8988T (cell line): Measurements from ENCODE around the gene CST1.
"Not testable (repeated sequence)": the region's sequence is repeated elsewhere in the genome, so short reads cannot be mapped to it uniquely, and the experiment has no call there.

ENCODE experiments used
- DNase-seq: peaks from one replicate; pipeline ENCODE4 v3.0.0; 2011

CST1 gene

DNA sequence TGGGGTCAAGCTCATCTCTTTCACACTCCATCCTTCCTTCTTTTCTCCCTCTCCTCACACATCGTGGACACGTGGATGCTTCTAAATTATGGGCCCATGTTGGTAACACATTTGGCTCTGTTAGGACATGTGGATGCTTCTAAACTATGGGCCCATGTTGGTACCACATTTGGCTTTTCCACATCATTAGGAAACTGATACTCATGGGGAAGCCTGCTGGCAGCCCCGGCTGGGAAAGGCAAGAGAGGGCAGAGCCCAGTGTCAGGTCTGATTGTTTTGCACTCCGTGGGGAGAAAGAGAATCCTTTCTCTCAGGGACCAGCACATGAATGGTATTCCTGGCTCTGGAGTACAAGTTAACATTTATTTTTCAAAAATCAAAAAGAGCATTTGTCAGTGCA is 4.0 kb upstream of the CST1 start:
- DNase-seq, result no peak

DNA sequence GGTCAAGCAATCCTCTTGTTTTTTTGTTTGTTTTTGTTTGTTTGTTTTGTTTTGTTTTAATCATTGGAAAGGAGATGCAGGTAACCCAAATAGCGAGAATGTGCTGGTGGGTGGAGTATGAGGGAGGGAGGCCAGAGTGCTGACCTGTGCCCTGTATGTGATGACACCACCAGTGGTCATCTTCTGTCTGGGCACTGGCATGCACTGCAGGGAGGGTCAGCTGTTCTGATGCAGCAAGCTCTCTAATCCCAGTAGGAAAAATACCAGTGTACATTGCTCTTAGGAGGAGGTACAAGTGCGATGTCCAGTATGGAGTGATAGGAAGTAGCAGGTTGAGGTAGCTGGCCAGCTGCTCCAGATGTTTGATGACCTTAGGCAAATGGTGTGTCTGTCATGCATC is 2.9 kb upstream of the CST1 start:
- no peak for DNase-seq

DNA sequence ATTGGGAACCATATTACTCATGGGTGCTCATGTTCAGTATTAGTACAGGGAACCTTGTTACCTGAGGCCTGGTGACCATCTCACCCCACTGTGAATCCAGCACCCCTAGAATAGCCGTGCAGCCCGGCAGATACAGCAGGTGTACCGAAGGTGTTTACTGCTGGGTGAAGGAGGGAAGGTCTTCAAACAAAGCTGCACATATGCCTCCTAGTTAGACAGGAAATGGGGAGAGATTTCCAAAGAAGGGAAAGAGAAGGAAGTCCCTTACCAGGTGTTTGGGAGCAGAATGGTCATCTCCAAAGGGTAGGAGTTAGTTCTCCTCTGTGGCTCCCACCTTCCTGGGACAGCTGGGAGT is 2.4 kb upstream of the CST1 start:
- no peak for DNase-seq

DNA sequence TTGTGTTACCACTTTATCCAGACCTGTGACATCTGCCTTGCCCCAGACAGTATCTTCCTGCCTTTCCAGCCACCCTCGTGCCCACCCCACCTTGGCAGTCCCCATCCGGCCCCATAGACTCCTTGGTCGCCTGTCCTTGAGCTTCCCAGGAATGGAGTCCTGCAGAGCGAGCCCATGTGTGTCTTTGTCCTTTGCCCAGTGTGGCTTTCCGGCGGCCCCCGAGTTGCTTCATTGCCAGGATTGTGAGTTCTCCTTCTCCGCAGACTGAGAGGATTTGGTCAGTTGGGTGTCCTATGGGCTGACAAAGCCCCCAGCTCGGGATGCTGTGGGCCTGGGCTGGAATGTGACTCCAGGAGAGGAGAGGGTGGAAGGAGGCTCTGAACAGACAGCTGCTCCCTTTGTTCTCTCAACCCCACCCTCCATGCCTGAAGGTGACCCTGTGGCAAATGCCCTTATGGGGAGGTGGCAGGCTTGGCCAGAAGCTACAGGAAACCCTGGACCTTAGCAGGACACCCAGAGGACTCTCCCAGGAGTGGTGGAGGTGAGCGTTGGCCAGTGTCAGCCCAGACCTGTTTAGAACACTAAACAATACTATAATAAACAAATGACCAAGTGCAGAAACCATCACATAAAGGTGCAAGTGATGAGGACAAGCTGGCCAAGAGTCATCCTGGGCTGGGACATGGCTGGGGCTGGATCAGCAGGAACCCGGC is 1.9 kb upstream of the CST1 start:
- no peak for DNase-seq

DNA sequence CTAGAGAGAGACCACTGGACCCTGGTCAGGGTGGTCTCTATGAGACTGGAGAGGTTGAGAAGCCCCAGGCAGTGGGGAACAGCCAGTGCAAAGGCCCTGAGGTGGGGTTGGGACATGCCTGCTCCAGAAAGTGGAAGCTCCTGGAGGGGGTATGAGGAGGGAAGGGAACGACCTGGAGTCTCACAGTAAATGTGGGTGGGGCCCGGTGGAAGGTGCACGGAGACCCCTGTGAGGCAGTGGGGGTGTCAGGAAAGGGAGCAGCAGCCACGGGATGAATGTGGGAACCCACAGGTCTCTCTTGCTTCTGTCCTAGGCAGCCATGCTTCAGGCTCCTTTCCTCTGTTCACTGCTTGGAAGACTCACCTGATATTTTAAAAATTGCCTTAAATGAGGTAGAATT is 1.3 kb upstream of the CST1 start:
- DNase-seq, result no peak

DNA sequence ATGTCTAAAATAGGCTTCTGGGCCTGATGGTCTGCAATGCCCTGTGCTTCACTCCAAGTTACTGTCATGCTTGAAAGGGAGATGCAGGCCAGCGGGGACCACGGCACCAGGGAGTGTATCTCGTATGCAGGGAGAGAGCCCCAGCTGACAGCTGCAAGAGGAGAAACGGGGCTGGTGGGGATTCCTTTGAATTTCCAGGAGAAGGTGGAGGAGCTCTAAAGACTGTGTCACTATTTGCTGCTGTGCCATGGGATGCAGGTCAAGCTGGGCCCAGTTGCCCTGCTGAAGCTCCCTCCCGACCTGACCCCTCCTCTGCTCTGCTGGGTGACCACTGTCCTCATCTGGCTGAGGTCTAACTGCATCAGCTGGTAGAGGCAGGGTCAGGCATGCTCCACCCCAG is 989 bp downstream of the CST1 start:
- DNase-seq, result no peak

DNA sequence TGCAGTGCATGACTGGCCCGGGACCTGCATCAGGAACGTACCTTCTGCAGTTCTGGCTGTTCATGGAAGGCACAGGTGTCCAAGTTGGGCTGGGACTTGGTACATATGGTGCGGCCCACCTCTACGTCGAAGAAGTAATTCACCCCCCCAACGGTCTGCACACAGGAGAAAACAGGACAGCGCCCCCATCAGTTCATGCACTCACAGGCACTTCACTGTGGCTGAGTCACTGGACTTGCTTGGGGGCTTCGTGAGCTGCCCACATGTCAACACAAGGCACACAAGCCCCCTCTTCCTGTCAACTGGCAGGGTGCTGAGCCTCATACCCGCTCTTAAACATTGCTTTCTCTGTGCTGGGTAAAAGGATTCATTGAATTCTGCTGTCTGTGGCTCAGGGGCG is 1.8 kb downstream of the CST1 start:
- DNase-seq, result not testable (repeated sequence)

DNA sequence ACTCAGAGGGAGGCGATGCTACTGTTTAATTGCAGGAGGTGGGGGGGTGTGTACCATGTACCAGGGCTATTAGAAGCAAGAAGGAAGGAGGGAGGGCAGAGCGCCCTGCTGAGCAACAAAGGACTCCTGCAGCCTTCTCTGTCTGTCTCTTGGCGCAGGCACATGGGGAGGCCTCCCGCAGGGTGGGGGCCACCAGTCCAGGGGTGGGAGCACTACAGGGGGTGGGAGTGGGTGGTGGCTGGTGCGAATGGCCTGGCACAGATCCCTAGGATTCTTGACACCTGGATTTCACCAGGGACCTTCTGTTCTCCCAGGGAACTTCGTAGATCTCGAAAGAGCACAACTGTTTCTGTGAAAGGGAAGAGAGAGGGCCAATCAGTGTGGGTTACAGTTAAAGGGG is 3.2 kb downstream of the CST1 start:
- not testable (repeated sequence) for DNase-seq

DNA sequence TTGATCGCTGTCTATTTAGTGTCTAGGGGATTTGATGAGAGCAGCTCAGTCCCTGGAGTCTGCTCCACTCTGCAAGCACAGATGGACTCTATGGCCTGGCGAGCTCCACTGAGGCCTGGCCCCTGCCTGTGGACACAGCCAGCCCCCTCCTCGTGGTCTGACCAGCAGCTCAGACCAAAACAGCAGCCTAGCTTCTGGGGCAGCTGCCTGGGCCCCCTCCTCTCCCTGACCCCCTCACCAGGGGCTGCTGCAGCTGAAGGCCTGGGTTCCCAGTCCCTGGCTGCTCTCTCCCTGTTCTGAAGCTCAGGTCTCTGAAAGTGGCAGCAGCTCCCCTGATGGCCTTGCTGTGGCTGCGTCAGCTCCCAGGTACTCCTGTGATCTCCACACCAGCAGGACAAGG is 3.6 kb downstream of the CST1 start:
- not testable (repeated sequence) for DNase-seq

DNA sequence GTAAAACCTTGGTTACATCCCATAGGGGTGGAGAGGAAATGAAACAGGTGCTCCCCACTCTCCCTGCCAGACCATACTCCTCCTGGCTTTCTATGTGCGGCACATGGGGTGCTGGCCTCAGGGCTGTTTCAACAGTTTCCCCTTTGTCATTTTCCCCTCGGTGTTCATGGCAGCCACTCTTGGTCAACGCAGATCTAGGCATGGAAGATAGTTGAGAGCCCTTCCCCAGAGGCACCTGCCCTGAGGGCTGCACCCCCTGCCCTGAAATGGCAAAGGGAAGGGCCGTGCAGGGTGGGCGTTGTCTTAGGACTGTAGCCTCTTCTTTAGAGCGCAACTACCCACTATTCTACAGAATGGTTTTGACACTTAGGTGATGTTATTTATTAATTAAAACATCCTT is 4.4 kb downstream of the CST1 start:
- no peak for DNase-seq

DNA sequence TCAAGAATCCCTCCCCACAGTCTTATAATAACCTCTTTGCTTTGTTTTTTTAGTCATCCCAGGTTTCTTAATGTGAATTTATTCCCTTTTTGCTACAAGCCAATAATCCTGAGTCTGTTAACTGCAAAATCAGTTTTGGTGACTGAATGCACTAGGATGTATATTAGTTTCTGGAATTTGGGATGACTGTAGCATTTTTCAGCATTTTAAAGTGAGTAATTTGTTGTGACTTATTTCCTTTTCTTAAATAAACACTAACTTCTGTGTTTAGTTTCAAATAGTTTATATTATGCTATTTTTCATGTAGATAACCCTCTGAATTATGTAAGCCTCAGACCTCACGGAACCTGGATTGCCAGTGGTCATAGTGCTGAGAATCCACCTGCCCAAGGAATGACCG is 5.5 kb downstream of the CST1 start:
- DNase-seq, result no peak

DNA sequence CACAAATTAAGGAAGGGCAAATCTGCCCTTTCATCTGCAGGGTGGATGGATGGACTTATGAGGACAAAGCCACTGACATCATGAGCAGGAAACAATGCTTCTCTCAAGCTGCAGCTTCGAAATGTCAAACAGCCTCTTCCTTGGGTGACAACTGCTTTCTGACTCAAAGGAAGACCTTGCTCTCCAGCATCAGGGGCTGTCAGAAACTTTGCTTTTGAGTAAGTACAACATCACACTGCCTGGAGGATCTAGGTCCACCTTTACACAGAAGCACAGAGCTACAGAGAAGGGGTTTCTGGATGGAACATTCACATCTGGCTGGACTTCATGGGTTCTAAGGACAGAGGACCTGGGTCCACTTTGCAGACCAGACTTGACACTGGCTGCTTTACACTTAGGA is 5.9 kb downstream of the CST1 start:
- DNase-seq, result no peak

DNA sequence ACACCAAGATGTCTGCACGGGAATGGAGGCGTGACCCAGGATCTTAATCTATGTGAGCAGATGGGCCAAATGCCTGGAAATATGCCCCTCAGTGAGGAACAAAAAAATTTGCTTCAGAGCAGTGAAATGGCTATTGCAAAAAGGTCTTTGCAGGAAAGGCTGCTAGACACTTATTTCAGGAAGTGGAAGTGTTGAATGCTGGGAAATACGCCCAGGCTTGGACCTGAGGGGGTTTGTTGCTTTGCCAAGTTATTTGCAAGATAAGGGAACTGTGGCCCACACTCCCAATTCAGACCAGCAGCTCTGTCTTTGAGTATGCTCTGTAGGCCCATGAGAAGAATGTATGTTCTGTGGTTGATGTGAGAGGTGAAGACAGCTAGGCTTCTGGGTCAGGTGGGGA is 15.3 kb downstream of the CST1 start:
- DNase-seq, result not testable (repeated sequence)

DNA sequence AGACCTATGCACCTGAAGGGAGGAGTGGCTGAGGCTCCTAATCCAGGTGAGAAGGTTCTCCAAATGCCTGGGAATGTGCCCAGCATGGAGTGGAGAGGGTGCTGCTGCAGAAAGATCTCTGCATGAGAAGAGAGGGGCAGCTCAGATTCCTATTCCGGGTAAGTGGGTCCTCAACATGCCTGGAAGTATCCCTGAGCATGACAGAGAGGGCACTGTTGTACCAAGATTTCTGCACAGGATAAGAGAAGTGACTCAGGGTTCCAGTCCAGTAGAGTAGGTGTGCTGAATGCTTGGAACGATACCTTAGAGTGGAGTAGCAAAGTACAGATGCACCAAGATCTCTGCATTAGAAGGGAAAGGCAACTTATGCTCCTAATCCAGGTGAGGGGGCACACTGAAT is 15.8 kb downstream of the CST1 start:
- not testable (repeated sequence) for DNase-seq

DNA sequence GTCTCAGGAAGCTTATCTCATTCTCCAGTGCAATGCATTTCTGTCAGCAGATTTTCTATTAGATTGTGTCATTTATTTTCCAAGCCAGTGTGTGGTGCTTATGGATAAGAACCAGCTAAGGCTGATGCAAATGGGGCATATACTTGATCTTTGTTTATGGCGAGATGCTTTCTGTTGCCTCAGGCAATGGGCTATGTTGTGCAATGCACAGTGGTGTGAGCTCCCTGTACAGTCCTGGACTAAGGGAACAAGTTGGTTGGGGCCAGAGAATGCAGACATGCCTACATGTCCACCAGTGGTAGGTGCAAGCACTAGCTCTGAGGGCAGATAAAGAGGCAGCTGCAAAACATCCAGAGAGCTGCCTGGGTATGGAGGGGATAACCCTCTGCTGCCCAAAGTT is 16.3 kb downstream of the CST1 start:
- not testable (repeated sequence) for DNase-seq

DNA sequence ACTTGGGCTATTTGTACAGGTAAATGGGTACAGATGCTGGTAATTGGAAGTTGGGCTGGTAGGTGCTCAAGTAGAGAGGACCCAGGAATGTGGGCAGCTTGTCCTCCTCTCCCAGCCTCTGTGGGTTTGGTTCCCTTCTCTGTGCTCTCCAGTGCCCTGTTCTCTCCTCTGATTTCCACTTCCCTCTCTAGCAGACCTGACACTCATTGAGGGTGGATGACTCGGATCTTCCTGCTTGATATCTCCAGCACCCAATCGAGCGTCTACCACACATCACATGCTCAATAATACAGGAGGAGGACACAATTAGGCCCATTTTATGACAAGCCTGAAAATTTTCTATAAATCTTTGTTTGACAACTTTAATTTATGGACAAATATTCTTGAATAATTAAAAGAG is 23.7 kb downstream of the CST1 start:
- DNase-seq, result no peak

DNA sequence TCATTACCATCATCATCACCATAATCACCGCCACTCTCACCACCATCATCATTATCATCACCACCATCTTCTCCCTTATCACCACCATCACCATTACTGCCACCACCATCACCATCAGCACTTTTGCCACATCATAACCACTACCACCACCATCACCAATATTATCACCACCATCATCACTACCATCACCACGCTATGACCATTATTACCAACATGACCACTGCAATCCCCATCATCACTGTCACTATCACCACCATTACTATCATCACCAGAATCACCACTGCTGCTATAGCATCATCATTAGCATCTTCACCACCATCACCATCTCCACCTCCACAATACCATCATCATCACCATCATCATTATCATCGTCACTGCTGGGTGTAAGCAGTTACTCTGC is 25.6 kb downstream of the CST1 start:
- DNase-seq, result no peak

DNA sequence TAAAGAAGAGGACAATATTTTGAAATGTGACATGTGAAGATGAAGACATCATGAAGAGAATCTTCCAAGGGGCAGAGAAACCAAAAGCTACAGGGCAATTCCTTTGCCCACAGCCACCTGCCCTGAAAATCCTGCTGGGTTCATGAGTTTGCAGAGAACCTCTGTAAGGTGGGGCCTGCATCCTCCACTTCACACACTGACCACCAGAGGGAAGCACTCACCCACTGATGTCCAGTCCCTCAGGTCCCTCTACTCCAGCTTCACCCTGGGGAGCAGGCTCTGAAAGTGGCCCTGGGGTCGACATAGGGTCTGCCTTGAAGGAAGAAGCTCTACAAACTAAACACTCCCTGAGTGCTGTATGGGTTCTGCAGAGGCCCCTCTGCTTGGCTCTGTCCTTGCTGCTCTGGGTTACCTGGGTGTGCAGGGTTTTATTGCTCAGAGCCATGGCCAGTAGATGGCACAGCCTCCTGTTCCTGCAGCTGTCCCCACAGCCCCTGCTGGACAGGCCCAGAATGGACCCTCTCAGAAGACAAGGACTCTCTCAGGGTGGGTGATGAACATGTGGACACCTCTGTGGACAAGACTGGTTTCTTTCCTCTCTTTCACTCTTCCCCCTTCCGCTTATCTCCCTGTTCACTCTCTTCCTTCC is 27.0 kb downstream of the CST1 start:
- DNase-seq, result not testable (repeated sequence)

DNA sequence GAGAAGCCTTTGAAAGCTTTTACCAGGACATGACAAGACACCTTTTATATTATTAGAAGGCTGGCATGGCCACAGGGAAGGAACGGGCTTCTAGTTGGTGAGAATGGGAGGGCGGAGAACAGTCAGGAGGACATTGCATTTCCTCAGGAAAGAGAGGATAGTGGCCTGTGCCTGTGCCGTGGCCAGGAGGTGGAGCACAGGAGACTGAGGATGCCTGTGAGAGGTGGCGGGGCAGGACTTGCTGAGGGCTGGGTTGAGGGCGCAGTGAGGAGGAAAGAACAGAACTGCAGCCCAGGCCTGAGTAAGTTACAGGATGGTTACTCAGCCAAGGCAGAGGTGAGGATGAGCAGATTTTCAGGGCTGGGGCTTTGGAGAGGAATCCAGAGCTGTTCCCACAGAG is 27.9 kb downstream of the CST1 start:
- DNase-seq, result not testable (repeated sequence)

DNA sequence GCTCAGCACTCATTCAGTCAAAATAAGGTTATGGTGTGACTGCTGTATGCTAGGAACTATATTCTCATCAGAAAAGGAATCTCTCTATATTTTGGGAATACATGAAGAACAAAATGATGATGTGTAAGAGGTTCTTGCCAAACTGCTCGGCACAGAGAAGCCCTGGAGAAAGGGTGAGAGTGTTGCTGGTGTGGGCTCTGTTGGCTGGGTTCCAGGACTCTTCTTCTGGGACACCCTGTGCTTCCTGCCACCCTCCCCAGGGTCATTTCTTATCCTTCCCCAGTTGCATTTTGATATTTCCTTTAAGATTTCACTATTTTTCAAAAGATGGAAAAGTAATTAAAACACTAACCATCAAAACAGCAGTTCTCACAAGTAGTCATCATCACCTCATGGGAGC is 28.8 kb downstream of the CST1 start:
- no peak for DNase-seq

DNA sequence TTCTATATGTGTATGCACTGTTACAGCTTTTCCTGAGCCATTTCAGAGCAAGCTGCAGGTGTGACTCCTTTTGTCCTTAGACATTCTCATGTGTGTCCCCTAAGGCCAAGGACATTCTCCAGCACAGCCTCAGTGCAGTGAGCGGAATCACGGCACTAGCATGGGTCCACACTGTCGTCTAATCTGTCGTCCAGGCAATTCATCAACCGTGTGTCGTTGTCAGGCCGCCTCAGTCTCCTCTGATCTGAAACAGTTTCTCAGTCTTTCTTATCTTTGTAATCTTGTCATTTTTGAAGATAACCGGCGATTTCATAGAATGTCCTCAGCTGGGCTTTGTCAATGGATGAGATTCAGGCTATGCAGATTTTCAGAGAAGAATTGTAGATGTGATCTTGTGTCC is 31.4 kb downstream of the CST1 start:
- DNase-seq, result not testable (repeated sequence)

DNA sequence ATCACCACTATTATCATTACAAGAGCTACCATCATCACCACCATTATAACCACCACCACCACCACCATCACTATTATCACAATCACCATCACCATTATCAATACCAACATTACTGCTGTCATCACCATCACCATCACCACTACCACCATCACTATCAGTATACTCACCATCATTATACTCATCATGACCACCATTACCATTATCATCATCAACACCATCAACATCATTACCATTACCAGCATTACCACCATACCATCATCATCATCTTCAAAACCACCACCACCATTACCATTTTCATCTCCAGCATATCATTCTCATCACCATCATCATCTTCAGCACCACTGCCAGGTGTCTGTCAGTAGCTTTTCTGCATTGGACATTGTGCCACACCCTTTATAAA is 39.0 kb downstream of the CST1 start:
- not testable (repeated sequence) for DNase-seq

DNA sequence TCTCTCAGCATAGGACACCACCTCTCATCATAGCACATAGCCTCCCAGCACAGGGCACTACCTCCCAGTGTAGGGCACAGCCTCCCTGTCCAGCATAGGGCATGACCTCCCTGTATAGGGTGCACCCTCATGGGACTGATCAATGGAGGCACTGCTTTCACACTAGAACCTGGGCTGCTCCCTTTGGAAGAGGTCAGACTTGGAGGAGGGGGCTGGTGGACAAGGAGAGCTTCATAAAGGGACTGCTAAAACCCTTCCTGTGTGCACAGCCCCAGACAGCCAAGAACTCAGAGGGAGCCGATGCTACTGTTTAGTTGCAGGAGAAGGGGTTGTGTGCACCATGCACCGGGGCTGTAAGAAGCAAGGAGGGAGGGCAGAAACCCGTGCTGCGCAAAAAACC is 40.0 kb downstream of the CST1 start:
- DNase-seq, result no peak

DNA sequence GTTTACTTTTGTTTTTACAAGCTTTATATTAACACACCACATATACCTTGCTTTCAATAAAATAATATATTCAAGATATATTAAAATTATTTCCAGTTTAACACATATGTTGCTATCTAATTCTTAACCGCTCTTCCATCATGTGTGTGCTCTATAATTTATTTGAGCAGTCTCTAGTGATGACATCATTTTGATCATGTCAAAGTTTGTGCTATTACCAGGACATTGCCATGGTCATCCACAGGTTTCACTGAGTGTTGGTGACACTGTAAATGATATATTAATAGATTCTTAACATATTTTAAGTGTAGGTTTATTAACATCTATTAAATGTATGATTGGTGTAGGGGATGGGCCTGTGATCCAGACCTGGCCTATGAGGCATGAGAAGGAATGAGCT is 44.8 kb downstream of the CST1 start:
- DNase-seq, result no peak

DNA sequence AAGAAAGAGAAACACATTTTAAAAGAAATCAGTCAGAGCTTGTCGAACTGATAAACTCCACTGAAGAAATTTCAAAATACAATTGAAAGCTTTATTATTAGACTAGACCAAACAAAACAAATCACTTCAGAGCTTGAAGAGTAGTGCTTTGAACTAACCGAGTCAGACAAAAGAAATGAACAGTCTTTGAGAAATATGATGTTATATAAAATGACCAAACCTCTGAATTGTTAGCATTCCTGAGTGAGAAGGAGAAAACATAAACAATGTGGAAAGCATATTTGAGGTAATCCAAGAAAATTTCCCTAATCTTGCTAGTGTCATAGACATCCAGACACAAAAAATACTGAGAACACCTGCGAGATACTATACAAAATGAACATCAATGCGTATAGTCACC is 48.7 kb downstream of the CST1 start:
- no peak for DNase-seq
